ENCODE measurements around the gene HTRA1.

GRCh38 chr10:122449153-122449552 lies 12.2 kb upstream of the HTRA1 start:
- TF ChIP-seq CTCF (conservative IDR thresholded peaks at IDR 0.05; ENCODE audit: low read depth, low read length) (no peak), POLR2A (IDR thresholded peaks at IDR 0.05; ENCODE audit: low read depth, low read length) (no peak), RFX5 (IDR thresholded peaks at IDR 0.05; ENCODE audit: low read depth, low read length) (no peak), RAD21 (IDR thresholded peaks at IDR 0.05; ENCODE audit: low read length) (no peak), USF2 (IDR thresholded peaks at IDR 0.05; ENCODE audit: low read depth, low read length) (no peak), NFE2L2 (IDR thresholded peaks at IDR 0.05; ENCODE audit: low read depth, low read length) (no peak), SMC3 (IDR thresholded peaks at IDR 0.05; ENCODE audit: low read depth, low read length) (no peak)

All from IMR-90 (cell line).